Subcutaneous adipose tissue (tissue), 4 donors: ENCODE measurements around the gene FBXW11. TPM values are rescaled to one million over a fixed set of nuclear protein-coding genes. Genes with fewer than 3 reads are reported as not detected.

Source experiments
- CTCF ChIP-seq: fragments of 450-650 bp; IDR thresholded peaks from one replicate; pipeline ENCODE4 v1.5.1; 2016; ENCODE audit warnings: low read depth, mild to moderate bottlenecking, control low read depth, antibody characterized with exemption, moderate library complexity
- total RNA-seq, 4 donors: library from RNA; depleted of rRNA; stranded (reverse); fragments of >200 nt; gene quantifications; one replicate each; pipeline ENCODE4 v1.1.0, GENCODE V29; 2016

Gene FBXW11
- total RNA-seq, 4 donors from 2014 or later: 51.8 to 66.1 (median 59.8) TPM

- TF ChIP-seq CTCF: no peak
Measured at GRCh38 chr5:171970826-171971225, 35.6 kb downstream of the FBXW11 start.

GRCh38 chr5:171969288-171969880 is 37.1 kb downstream of the FBXW11 start:
- TF ChIP-seq CTCF: no peak

- no peak for TF ChIP-seq CTCF
Measured at GRCh38 chr5:171968531-171968930, 37.9 kb downstream of the FBXW11 start.

GRCh38 chr5:171966964-171967363 is 39.5 kb downstream of the FBXW11 start:
- no peak for TF ChIP-seq CTCF

- TF ChIP-seq CTCF: no peak
Measured at GRCh38 chr5:171966270-171966669, 40.2 kb downstream of the FBXW11 start.

GRCh38 chr5:171965745-171966144 is 40.7 kb downstream of the FBXW11 start:
- no peak for TF ChIP-seq CTCF

- no peak for TF ChIP-seq CTCF
Measured at GRCh38 chr5:171963416-171963815, 43.0 kb downstream of the FBXW11 start.
